HT1080 (cell line): ENCODE data around the gene INTS12. TPM values are rescaled to one million over a fixed set of nuclear protein-coding genes. Genes with fewer than 3 reads are reported as not detected.

Experiments used
- total RNA-seq: library from RNA; depleted of rRNA; stranded (reverse); fragments of >200 nt; shearing (Covaris generic); gene quantifications from 2 replicates; pipeline ENCODE4 v1.2.3, GENCODE V29; 2014; rRNA removed

The INTS12 gene
- total RNA-seq, 1 experiment from 2014 or later: 25.1 TPM

Other genes with a start within 250 kb of the INTS12 start
- 80.1 and 91.6 TPM in 2 replicates for gene PPA2, start 234.6 kb downstream of the INTS12 start, total RNA-seq
- gene ARHGEF38, start 156.1 kb downstream of the INTS12 start, total RNA-seq: not detected in 2 replicates
- 23.1 and 26.6 TPM in 2 replicates for gene GSTCD, start 95 bp upstream of the INTS12 start, total RNA-seq
- not detected in 2 replicates for gene NPNT, start 186.8 kb upstream of the INTS12 start, total RNA-seq